A549 (cell line): ENCODE data around the gene GPR63. TPM values are rescaled to one million over a fixed set of nuclear protein-coding genes. Genes with fewer than 3 reads are reported as not detected.

Experiments used
- ATAC-seq, 2 experiments: fragments of 200-7000 bp in 1 of 2; fragments of >200 bp in 1 of 2; cut with Nextera tagmentation in 1 of 2; cut with Tn5 transposase in 1 of 2; 3 replicates each; pipeline versions ENCODE4 v1.8.0 to v1.9.1; 2018 to 2020; ENCODE audit warnings: mild to moderate bottlenecking in 1 of 2, moderate library complexity in 1 of 2
- CTCF ChIA-PET: fragments of 300-600 bp; sonication (Branson Sonifier 250); formaldehyde crosslinking; extraction: SDS; loops from one replicate; lab custom pipeline; 2021; ENCODE audit warnings: antibody characterized with exemption, inconsistent platforms; lab: Yijun Ruan, JAX
- POLR2A ChIA-PET: fragments of 350-600 bp; formaldehyde crosslinking; extraction: SDS; loops from one replicate; lab custom pipeline; 2021; ENCODE audit warnings: antibody characterized with exemption, inconsistent platforms; lab: Yijun Ruan, JAX
- DNase-seq, 2 experiments: peaks; one replicate each; pipeline versions ENCODE4 v3.0.0 to v3.0.0-alpha.2; 2011 to 2016; ENCODE audit warnings: low read depth in 1 of 2, low spot score in 1 of 2
- FAIRE-seq: peaks from 2 replicates; lab custom pipeline; 2011; peaks lifted over from hg19 to GRCh38; lab: Jason Lieb, UNC
- H3K27ac ChIP-seq, 2 experiments: fragments of >200 bp; sonication (Bioruptor Twin); formaldehyde crosslinking; 3 replicates each; pipeline ENCODE4 v1.5.1; 2016 to 2017
- H3K4me1 ChIP-seq: fragments of >200 bp; sonication (Bioruptor Twin); formaldehyde crosslinking; 3 replicates; pipeline ENCODE4 v1.6.1; 2016
- H3K4me2 ChIP-seq: fragments of >200 bp; sonication (Bioruptor Twin); formaldehyde crosslinking; 3 replicates; pipeline ENCODE4 v1.6.1; 2016
- H3K4me3 ChIP-seq: fragments of >200 bp; sonication (Bioruptor Twin); formaldehyde crosslinking; 3 replicates; pipeline ENCODE4 v1.5.1; 2016
- H3K9me3 ChIP-seq: fragments of >200 bp; sonication (Bioruptor Twin); formaldehyde crosslinking; 3 replicates; pipeline ENCODE4 v1.6.1; 2016
- BHLHE40 ChIP-seq: IDR thresholded peaks from 2 replicates; pipeline ENCODE4 v1.6.1; 2012; ENCODE audit warnings: low read depth, low read length, inconsistent platforms
- CBX2 ChIP-seq: fragments of 200-600 bp; sonication (generic); IDR thresholded peaks from 2 replicates; pipeline ENCODE4 v1.6.1; 2016; ENCODE audit warnings: low read depth, mild to moderate bottlenecking, borderline replicate concordance
- CBX8 ChIP-seq: fragments of 200-600 bp; sonication (generic); IDR thresholded peaks from 2 replicates; pipeline ENCODE4 v1.6.1; 2016
- EHMT2 ChIP-seq: fragments of 200-600 bp; sonication (generic); IDR thresholded peaks from 2 replicates; pipeline ENCODE4 v1.6.1; 2016; ENCODE audit warnings: antibody characterized with exemption, low read depth, mild to moderate bottlenecking, moderate library complexity
- EP300 ChIP-seq, 2 experiments: fragments of >200 bp; sonication (Bioruptor Twin); formaldehyde crosslinking; IDR thresholded peaks; 2 replicates in 1 of 2; 3 replicates in 1 of 2; pipeline ENCODE4 v1.6.1; 2016 to 2017
- FOSB ChIP-seq: fragments of 250-450 bp; sonication (Bioruptor Pico); IDR thresholded peaks from 2 replicates; pipeline ENCODE4 v1.5.0; 2020; ENCODE audit warnings: mild to moderate bottlenecking, moderate library complexity
- FOXS1 ChIP-seq: fragments of 250-450 bp; sonication (Bioruptor Pico); IDR thresholded peaks from 2 replicates; pipeline ENCODE4 v1.5.0; 2020; ENCODE audit warnings: mild to moderate bottlenecking, moderate library complexity
- HES2 ChIP-seq: fragments of >200 bp; sonication (Bioruptor Twin); formaldehyde crosslinking; IDR thresholded peaks from 2 replicates; pipeline ENCODE4 v1.6.1; 2016
- HEYL ChIP-seq: fragments of 250-450 bp; sonication (Bioruptor Pico); IDR thresholded peaks from 2 replicates; pipeline ENCODE4 v1.8.0; 2021; ENCODE audit warnings: mild to moderate bottlenecking, moderate library complexity
- HOXB13 ChIP-seq: fragments of 250-450 bp; sonication (Bioruptor Pico); IDR thresholded peaks from 2 replicates; pipeline ENCODE4 v1.5.0; 2020; ENCODE audit warnings: low read depth, mild to moderate bottlenecking, moderate library complexity
- HOXB5 ChIP-seq: fragments of 250-450 bp; sonication (Bioruptor Pico); IDR thresholded peaks from 2 replicates; pipeline ENCODE4 v1.5.0; 2020; ENCODE audit warnings: mild to moderate bottlenecking, moderate library complexity
- JUN ChIP-seq, 2 experiments: fragments of >200 bp; sonication (Bioruptor Twin); formaldehyde crosslinking; IDR thresholded peaks; 2 replicates in 1 of 2; 3 replicates in 1 of 2; pipeline ENCODE4 v1.6.1; 2016 to 2017
- KDM1A ChIP-seq: fragments of 200-600 bp; sonication (generic); IDR thresholded peaks from 2 replicates; pipeline ENCODE4 v1.6.1; 2016; ENCODE audit warnings: low read depth, mild to moderate bottlenecking
- KDM5A ChIP-seq: fragments of 200-600 bp; sonication (generic); IDR thresholded peaks from 2 replicates; pipeline ENCODE4 v1.6.1; 2016; ENCODE audit warnings: antibody characterized with exemption, mild to moderate bottlenecking
- POLR2A ChIP-seq: IDR thresholded peaks from 2 replicates; pipeline ENCODE4 v1.6.1; 2012; ENCODE audit warnings: mild to moderate bottlenecking, low read length
- RAD21 ChIP-seq, 2 experiments: fragments of >200 bp in 1 of 2; sonication (Bioruptor Twin) in 1 of 2; formaldehyde crosslinking in 1 of 2; IDR thresholded peaks in 1 of 2; conservative IDR thresholded peaks in 1 of 2; 2 replicates in 1 of 2; 3 replicates in 1 of 2; pipeline ENCODE4 v1.6.1; 2012 to 2018; ENCODE audit warnings: inconsistent platforms in 1 of 2
- RCOR1 ChIP-seq: fragments of 150-350 bp; IDR thresholded peaks from 2 replicates; pipeline ENCODE4 v1.6.1; 2014; ENCODE audit warnings: antibody characterized with exemption, low read length, low read depth
- SMC3 ChIP-seq: fragments of >200 bp; sonication (Bioruptor Twin); formaldehyde crosslinking; IDR thresholded peaks from 3 replicates; pipeline ENCODE4 v1.6.1; 2018; ENCODE audit warnings: inconsistent platforms
- SREBF2 ChIP-seq: fragments of 450-650 bp; IDR thresholded peaks from 2 replicates; pipeline ENCODE4 v1.6.1; 2014; ENCODE audit warnings: mild to moderate bottlenecking, moderate library complexity
- TFCP2L1 ChIP-seq: fragments of 250-450 bp; sonication (Bioruptor Pico); IDR thresholded peaks from 2 replicates; pipeline ENCODE4 v1.5.0; 2021; ENCODE audit warnings: mild to moderate bottlenecking
- TP53 ChIP-seq: fragments of 250-450 bp; sonication (Bioruptor Pico); IDR thresholded peaks from 2 replicates; pipeline ENCODE4 v1.5.0; 2021; ENCODE audit warnings: mild to moderate bottlenecking, moderate library complexity
- ZNF302 ChIP-seq: fragments of 250-450 bp; sonication (Bioruptor Pico); IDR thresholded peaks from 2 replicates; pipeline ENCODE4 v1.9.0; 2021; ENCODE audit warnings: inconsistent platforms, mild to moderate bottlenecking, moderate library complexity
- WGBS: methylation state at CpG from one replicate; pipeline ENCODE4 v1.1.6; 2017; ENCODE audit errors: missing lambda C conversion rate; 5-methylcytosine and 5-hydroxymethylcytosine counted together
- polyA plus RNA-seq, 4 experiments: library from polyadenylated mRNA; depleted of rRNA in 3 of 4; stranded (reverse); fragments of >200 nt; fragmentation: RNase III in 1 of 4; extraction: RNeasy Plus Mini Kit Qiagen cat#74134 plus additional on column Dnase treatment in 1 of 4; gene quantifications; 2 replicates in 3 of 4; 3 replicates in 1 of 4; pipeline ENCODE4 v1.2.3, GENCODE V29; 2011 to 2017
- TF ChIP-seq, protein P1 (sequence below): fragments of 250-450 bp; sonication (Bioruptor Pico); IDR thresholded peaks from 2 replicates; pipeline ENCODE4 v1.5.0; 2020; ENCODE audit warnings: low read depth, mild to moderate bottlenecking, moderate library complexity
- TF ChIP-seq, protein P2 (sequence below): fragments of 250-450 bp; sonication (Bioruptor Pico); IDR thresholded peaks from 2 replicates; pipeline ENCODE4 v1.5.0; 2021; ENCODE audit warnings: mild to moderate bottlenecking, moderate library complexity, borderline replicate concordance
- TF ChIP-seq, protein P3 (sequence below): fragments of 450-650 bp; IDR thresholded peaks from 2 replicates; pipeline ENCODE4 v1.6.1; 2014; ENCODE audit warnings: antibody characterized with exemption
- TF ChIP-seq, protein P4 (sequence below): fragments of >200 bp; sonication (Bioruptor Twin); formaldehyde crosslinking; IDR thresholded peaks from 3 replicates; pipeline ENCODE4 v1.6.1; 2016
- TF ChIP-seq, protein P5 (sequence below): fragments of >200 bp; sonication (Bioruptor Twin); formaldehyde crosslinking; IDR thresholded peaks from 3 replicates; pipeline ENCODE4 v1.5.1; 2016

GPR63 gene
- polyA plus RNA-seq, 2 of the 4 experiments (the other 2 are of a cell fraction): 0.48 to 0.67 TPM

- ATAC-seq (no peak), FAIRE-seq (no peak), DNase-seq (no peak)
- POLR2A ChIA-PET: no interaction called here
- H3K9me3 ChIP-seq: no peaks in the 10 kb centered on the region
- no peak overlapping the region for H3K4me3 ChIP-seq
- CTCF ChIA-PET: no interaction called here
- H3K4me1 ChIP-seq: 0 out of 3 replicates have a peak, but pooled peaks cover 3% of the 10 kb centered on the region
- 94% methylated on average over 2 of the region's 2 CpGs for WGBS
- no peak overlapping the region for H3K27ac ChIP-seq
- TF ChIP-seq FOSB (CRISPR knock-in tag) (no peak), BHLHE40 (no peak), SREBF2 (no peak), TFCP2L1 (CRISPR knock-in tag) (no peak), CBX8 (no peak), CBX2 (no peak), FOXS1 (no peak), EHMT2 (no peak), JUN (IDR thresholded peaks at IDR 0.05) (no peak), HOXB5 (CRISPR knock-in tag) (no peak), SMC3 (no peak), HES2 (no peak), POLR2A (no peak)
- TF ChIP-seq, protein P1, sequence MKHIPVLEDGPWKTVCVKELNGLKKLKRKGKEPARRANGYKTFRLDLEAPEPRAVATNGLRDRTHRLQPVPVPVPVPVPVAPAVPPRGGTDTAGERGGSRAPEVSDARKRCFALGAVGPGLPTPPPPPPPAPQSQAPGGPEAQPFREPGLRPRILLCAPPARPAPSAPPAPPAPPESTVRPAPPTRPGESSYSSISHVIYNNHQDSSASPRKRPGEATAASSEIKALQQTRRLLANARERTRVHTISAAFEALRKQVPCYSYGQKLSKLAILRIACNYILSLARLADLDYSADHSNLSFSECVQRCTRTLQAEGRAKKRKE (CRISPR knock-in tag): no peak
- TF ChIP-seq, protein P2, sequence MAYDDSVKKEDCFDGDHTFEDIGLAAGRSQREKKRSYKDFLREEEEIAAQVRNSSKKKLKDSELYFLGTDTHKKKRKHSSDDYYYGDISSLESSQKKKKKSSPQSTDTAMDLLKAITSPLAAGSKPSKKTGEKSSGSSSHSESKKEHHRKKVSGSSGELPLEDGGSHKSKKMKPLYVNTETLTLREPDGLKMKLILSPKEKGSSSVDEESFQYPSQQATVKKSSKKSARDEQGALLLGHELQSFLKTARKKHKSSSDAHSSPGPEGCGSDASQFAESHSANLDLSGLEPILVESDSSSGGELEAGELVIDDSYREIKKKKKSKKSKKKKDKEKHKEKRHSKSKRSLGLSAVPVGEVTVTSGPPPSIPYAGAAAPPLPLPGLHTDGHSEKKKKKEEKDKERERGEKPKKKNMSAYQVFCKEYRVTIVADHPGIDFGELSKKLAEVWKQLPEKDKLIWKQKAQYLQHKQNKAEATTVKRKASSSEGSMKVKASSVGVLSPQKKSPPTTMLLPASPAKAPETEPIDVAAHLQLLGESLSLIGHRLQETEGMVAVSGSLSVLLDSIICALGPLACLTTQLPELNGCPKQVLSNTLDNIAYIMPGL (CRISPR knock-in tag): no peak
- TF ChIP-seq, protein P3, sequence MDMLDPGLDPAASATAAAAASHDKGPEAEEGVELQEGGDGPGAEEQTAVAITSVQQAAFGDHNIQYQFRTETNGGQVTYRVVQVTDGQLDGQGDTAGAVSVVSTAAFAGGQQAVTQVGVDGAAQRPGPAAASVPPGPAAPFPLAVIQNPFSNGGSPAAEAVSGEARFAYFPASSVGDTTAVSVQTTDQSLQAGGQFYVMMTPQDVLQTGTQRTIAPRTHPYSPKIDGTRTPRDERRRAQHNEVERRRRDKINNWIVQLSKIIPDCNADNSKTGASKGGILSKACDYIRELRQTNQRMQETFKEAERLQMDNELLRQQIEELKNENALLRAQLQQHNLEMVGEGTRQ: no peak
- H3K4me2 ChIP-seq: no peak overlapping the region
These were observed 3.2 kb downstream of the GPR63 start for GRCh38 chr6:96834070-96834469.

GRCh38 chr6:96832780-96833179 is 4.5 kb downstream of the GPR63 start:
- POLR2A ChIA-PET: no interaction called here
- Histone ChIP-seq H3K9me3 (no peaks in the 10 kb centered on the region), H3K4me2 (no peak overlapping the region), H3K4me1 (0 out of 3 replicates have a peak, but pooled peaks cover 3% of the 10 kb centered on the region), H3K27ac (no peak overlapping the region), H3K4me3 (no peak overlapping the region)
- 73% methylated on average over 2 of the region's 2 CpGs for WGBS
- DNase-seq (no peak), FAIRE-seq (no peak), ATAC-seq (no peak)
- no peak for TF ChIP-seq FOXS1
- TF ChIP-seq HOXB5 (CRISPR knock-in tag): no peak
- no peak for TF ChIP-seq BHLHE40
- TF ChIP-seq EP300 (IDR thresholded peaks at IDR 0.05): no peak
- no peak for TF ChIP-seq EHMT2
- TF ChIP-seq RAD21 (conservative IDR thresholded peaks at IDR 0.05 in 1 of 2, IDR thresholded peaks at IDR 0.05 in 1 of 2): no peak
- TF ChIP-seq, protein P4, sequence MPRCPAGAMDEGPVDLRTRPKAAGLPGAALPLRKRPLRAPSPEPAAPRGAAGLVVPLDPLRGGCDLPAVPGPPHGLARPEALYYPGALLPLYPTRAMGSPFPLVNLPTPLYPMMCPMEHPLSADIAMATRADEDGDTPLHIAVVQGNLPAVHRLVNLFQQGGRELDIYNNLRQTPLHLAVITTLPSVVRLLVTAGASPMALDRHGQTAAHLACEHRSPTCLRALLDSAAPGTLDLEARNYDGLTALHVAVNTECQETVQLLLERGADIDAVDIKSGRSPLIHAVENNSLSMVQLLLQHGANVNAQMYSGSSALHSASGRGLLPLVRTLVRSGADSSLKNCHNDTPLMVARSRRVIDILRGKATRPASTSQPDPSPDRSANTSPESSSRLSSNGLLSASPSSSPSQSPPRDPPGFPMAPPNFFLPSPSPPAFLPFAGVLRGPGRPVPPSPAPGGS: no peak
- CTCF ChIA-PET: interaction anchor here (1.0 kb wide), 1 partner anchor 65 kb away, joined by 5 read pairs; no protein-coding TSS in a partner anchor

GRCh38 chr6:96826865-96827264 is 10.4 kb downstream of the GPR63 start:
- H3K9me3 ChIP-seq: no peaks in the 10 kb centered on the region
- ChIA-PET POLR2A (no interaction called here), CTCF (no interaction called here)
- H3K4me1 ChIP-seq: no peaks in the 10 kb centered on the region
- ATAC-seq (no peak), FAIRE-seq (no peak), DNase-seq (no peak)
- no peak overlapping the region for H3K4me2 ChIP-seq
- H3K27ac ChIP-seq: no peak overlapping the region
- TF ChIP-seq HOXB5 (CRISPR knock-in tag) (no peak), ZNF302 (CRISPR knock-in tag) (no peak), FOXS1 (no peak), TP53 (CRISPR knock-in tag) (no peak), HOXB13 (no peak), TFCP2L1 (CRISPR knock-in tag) (no peak), KDM5A (no peak), RCOR1 (no peak), HEYL (CRISPR knock-in tag) (no peak), JUN (IDR thresholded peaks at IDR 0.05) (no peak), KDM1A (no peak)
- TF ChIP-seq, protein P5, sequence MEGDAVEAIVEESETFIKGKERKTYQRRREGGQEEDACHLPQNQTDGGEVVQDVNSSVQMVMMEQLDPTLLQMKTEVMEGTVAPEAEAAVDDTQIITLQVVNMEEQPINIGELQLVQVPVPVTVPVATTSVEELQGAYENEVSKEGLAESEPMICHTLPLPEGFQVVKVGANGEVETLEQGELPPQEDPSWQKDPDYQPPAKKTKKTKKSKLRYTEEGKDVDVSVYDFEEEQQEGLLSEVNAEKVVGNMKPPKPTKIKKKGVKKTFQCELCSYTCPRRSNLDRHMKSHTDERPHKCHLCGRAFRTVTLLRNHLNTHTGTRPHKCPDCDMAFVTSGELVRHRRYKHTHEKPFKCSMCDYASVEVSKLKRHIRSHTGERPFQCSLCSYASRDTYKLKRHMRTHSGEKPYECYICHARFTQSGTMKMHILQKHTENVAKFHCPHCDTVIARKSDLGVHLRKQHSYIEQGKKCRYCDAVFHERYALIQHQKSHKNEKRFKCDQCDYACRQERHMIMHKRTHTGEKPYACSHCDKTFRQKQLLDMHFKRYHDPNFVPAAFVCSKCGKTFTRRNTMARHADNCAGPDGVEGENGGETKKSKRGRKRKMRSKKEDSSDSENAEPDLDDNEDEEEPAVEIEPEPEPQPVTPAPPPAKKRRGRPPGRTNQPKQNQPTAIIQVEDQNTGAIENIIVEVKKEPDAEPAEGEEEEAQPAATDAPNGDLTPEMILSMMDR: no peak
- TF ChIP-seq, protein P4: no peak
- no peak overlapping the region for H3K4me3 ChIP-seq
- WGBS: 95% methylated on average over 1 of the region's 1 CpG
